HepG2 (cell line): Measurements from ENCODE around the gene CTNNBL1. TPM values are rescaled to one million over a fixed set of nuclear protein-coding genes. Genes with fewer than 3 reads are reported as not detected.

Source experiments
- BRF2 ChIP-seq: sonication (generic); formaldehyde crosslinking; IDR thresholded peaks from 2 replicates; pipeline ENCODE4 v1.8.1; 2022; ENCODE audit warnings: mild to moderate bottlenecking, missing genetic modification reagents
- DMTF1 ChIP-seq: sonication (generic); formaldehyde crosslinking; IDR thresholded peaks from 2 replicates; pipeline ENCODE4 v1.4.0; 2020; ENCODE audit warnings: mild to moderate bottlenecking, missing genetic modification reagents
- HES4 ChIP-seq: sonication (generic); formaldehyde crosslinking; IDR thresholded peaks from 2 replicates; pipeline ENCODE4 v1.9.0; 2021; ENCODE audit warnings: mild to moderate bottlenecking, missing genetic modification reagents, borderline replicate concordance
- KDM5B ChIP-seq: sonication (generic); formaldehyde crosslinking; IDR thresholded peaks from 2 replicates; pipeline ENCODE4 v1.4.0; 2020; ENCODE audit warnings: missing genetic modification reagents, mild to moderate bottlenecking, borderline replicate concordance
- NFE2 ChIP-seq: sonication (generic); formaldehyde crosslinking; IDR thresholded peaks from 2 replicates; pipeline ENCODE4 v1.4.0; 2020; ENCODE audit warnings: missing genetic modification reagents
- PREB ChIP-seq: sonication (generic); formaldehyde crosslinking; IDR thresholded peaks from 2 replicates; pipeline ENCODE4 v1.4.0; 2020; ENCODE audit warnings: missing genetic modification reagents
- RNF2 ChIP-seq: fragments of 450-650 bp; conservative IDR thresholded peaks from 2 replicates; pipeline ENCODE4 v1.6.1; 2016; ENCODE audit warnings: low read depth
- RXRA ChIP-seq: sonication (generic); formaldehyde crosslinking; IDR thresholded peaks from 2 replicates; pipeline ENCODE4 v1.5.1; 2020; ENCODE audit warnings: missing genetic modification reagents
- TEF ChIP-seq: sonication (generic); formaldehyde crosslinking; IDR thresholded peaks from 2 replicates; pipeline ENCODE4 v1.5.0; 2020; ENCODE audit warnings: missing genetic modification reagents
- TGIF2 ChIP-seq: IDR thresholded peaks from 2 replicates; pipeline ENCODE4 v1.6.1; 2016; ENCODE audit warnings: control low read depth, missing compliant biosample characterization
- U2AF1 ChIP-seq: fragments of 200-400 bp; formaldehyde crosslinking; optimal IDR thresholded peaks from 2 replicates; pipeline ENCODE3; 2017; ENCODE audit warnings: mild to moderate bottlenecking, low read depth, low read length
- ZHX1 ChIP-seq: sonication (generic); formaldehyde crosslinking; IDR thresholded peaks from 2 replicates; pipeline ENCODE4 v1.8.1; 2022; ENCODE audit warnings: low read depth, mild to moderate bottlenecking, missing genetic modification reagents
- ZIK1 ChIP-seq: sonication (generic); formaldehyde crosslinking; IDR thresholded peaks from 2 replicates; pipeline ENCODE4 v1.5.0; 2020; ENCODE audit warnings: mild to moderate bottlenecking, low read depth, missing genetic modification reagents, borderline replicate concordance
- ZKSCAN8 ChIP-seq: IDR thresholded peaks from 2 replicates; pipeline ENCODE4 v1.6.1; 2016; ENCODE audit warnings: borderline replicate concordance, missing genetic modification reagents, missing compliant biosample characterization
- ZNF7 ChIP-seq: IDR thresholded peaks from 2 replicates; pipeline ENCODE4 v1.6.1; 2016; ENCODE audit warnings: missing biosample characterization, missing genetic modification reagents
- ZNF770 ChIP-seq: sonication (generic); formaldehyde crosslinking; IDR thresholded peaks from 2 replicates; pipeline ENCODE4 v1.5.0; 2020; ENCODE audit warnings: mild to moderate bottlenecking, missing genetic modification reagents
- polyA plus RNA-seq, 8 experiments: library from polyadenylated mRNA; depleted of rRNA in 3 of 8; stranded (reverse) in 7 of 8; unstranded in 1 of 8; fragments of >200 nt; fragmentation: Illumina TruSeq in 4 of 8; extraction: Trizol in 4 of 8; gene quantifications; 2 replicates each; pipeline versions ENCODE4 v1.2.1 to v1.2.3, GENCODE V29; 2011 to 2016; ENCODE audit warnings: low read depth in 4 of 8, missing spikeins in 1 of 8, mixed read lengths in 1 of 8; ENCODE audit not compliant: insufficient read depth in 1 of 8
- total RNA-seq, 5 experiments: library from RNA; depleted of rRNA; stranded (reverse); fragments of >200 nt; fragmentation: Illumina TruSeq; extraction: Trizol; gene quantifications; 2 replicates each; pipeline ENCODE4 v1.2.3, GENCODE V29; 2016; ENCODE audit warnings: low read depth in 1 of 5

The CTNNBL1 gene
- total and polyA plus RNA-seq, 2 of the 13 experiments (the other 11 are each of a cell fraction or from before 2014, with no cell fraction given) = 49.3 to 94.6 TPM

- no peak for TF ChIP-seq TGIF2 (CRISPR knock-in tag)
- TF ChIP-seq U2AF1 = no peak
- TF ChIP-seq ZHX1 (CRISPR knock-in tag) = 0 out of 2 replicates have a peak, but pooled peaks have one; percentile 36
- TF ChIP-seq ZIK1 (CRISPR knock-in tag) = no peak; the same call in 1 of the 2 replicates
- no peak for TF ChIP-seq ZKSCAN8
- no peak for TF ChIP-seq ZNF770 (CRISPR knock-in tag)
- TF ChIP-seq ZNF7 (CRISPR knock-in tag) = no peak
- TF ChIP-seq NFE2 (CRISPR knock-in tag) = no peak
- TF ChIP-seq RXRA (CRISPR knock-in tag) = no peak
- no peak for TF ChIP-seq TEF
- no peak for TF ChIP-seq HES4 (CRISPR knock-in tag)
- TF ChIP-seq PREB (CRISPR knock-in tag) = no peak
- TF ChIP-seq BRF2 (CRISPR knock-in tag) = no peak
- no peak for TF ChIP-seq RNF2
- TF ChIP-seq DMTF1 = no peak
- peak; percentile 47; the same call in 1 of the 2 replicates for TF ChIP-seq KDM5B (CRISPR knock-in tag)
Observed at GRCh38 chr20:37651932-37652331, 41.9 kb upstream of the CTNNBL1 start (continued).
